ENCODE measurements around the gene C18orf63.
"Not testable (repeated sequence)": the region's sequence is repeated elsewhere in the genome, so short reads cannot be mapped to it uniquely, and the experiment has no call there.

C18orf63 gene

GRCh38 chr18:74315464-74316256, at the start of gene C18orf63:
Gene C18orf63 (plus strand): TSS chr18:74315839. CDS start chr18:74317866, 2,027 bp downstream.
- no peak for DNase-seq (ENCODE audit: low spot score)

- DNase-seq (ENCODE audit: low spot score) = no peak
Observed at GRCh38 chr18:74266161-74266560, 49.5 kb upstream of the C18orf63 start.

GRCh38 chr18:74268175-74268574, 47.5 kb upstream of the C18orf63 start:
- DNase-seq (ENCODE audit: low spot score) = no peak

- no peak for DNase-seq (ENCODE audit: low spot score)
Observed at GRCh38 chr18:74268933-74269620, 46.6 kb upstream of the C18orf63 start.

- no peak for DNase-seq (ENCODE audit: low spot score)
Observed at GRCh38 chr18:74271635-74272034, 44.0 kb upstream of the C18orf63 start.

GRCh38 chr18:74273394-74273793, 42.2 kb upstream of the C18orf63 start:
- DNase-seq (ENCODE audit: low spot score) = no peak

- no peak for DNase-seq (ENCODE audit: low spot score)
Observed at GRCh38 chr18:74274700-74275099, 40.9 kb upstream of the C18orf63 start.

- no peak for DNase-seq (ENCODE audit: low spot score)
Observed at GRCh38 chr18:74275736-74276135, 39.9 kb upstream of the C18orf63 start.

- DNase-seq (ENCODE audit: low spot score) = no peak
Observed at GRCh38 chr18:74276609-74277008, 39.0 kb upstream of the C18orf63 start.

- DNase-seq (ENCODE audit: low spot score) = no peak
Observed at GRCh38 chr18:74277296-74277695, 38.3 kb upstream of the C18orf63 start.

GRCh38 chr18:74278058-74278457, 37.6 kb upstream of the C18orf63 start:
- DNase-seq (ENCODE audit: low spot score) = no peak

- DNase-seq (ENCODE audit: low spot score) = no peak
Observed at GRCh38 chr18:74278983-74279382, 36.7 kb upstream of the C18orf63 start.

GRCh38 chr18:74281011-74281979, 34.3 kb upstream of the C18orf63 start:
- no peak for DNase-seq (ENCODE audit: low spot score)

- no peak for DNase-seq (ENCODE audit: low spot score)
Observed at GRCh38 chr18:74281980-74282754, 33.5 kb upstream of the C18orf63 start.

- DNase-seq (ENCODE audit: low spot score) = no peak
Observed at GRCh38 chr18:74282755-74283554, 32.7 kb upstream of the C18orf63 start.

GRCh38 chr18:74283646-74284045, 32.0 kb upstream of the C18orf63 start:
- DNase-seq (ENCODE audit: low spot score) = no peak

GRCh38 chr18:74284191-74284979, 31.3 kb upstream of the C18orf63 start:
- no peak for DNase-seq (ENCODE audit: low spot score)

GRCh38 chr18:74284980-74285355, 30.7 kb upstream of the C18orf63 start:
- no peak for DNase-seq (ENCODE audit: low spot score)

- DNase-seq (ENCODE audit: low spot score) = not testable (repeated sequence)
Observed at GRCh38 chr18:74285583-74285982, 30.1 kb upstream of the C18orf63 start.

Data from RKO (cell line).